CD14-positive monocyte (primary cell): ENCODE measurements around the gene GFRA4. TPM values are rescaled to one million over a fixed set of nuclear protein-coding genes. Genes with fewer than 3 reads are reported as not detected.

ENCODE experiments used
- DNase-seq, 3 donors: peaks; one replicate each; pipeline ENCODE4 v3.0.0-alpha.2; 2011 to 2022
- H2AFZ ChIP-seq: 2 replicates; pipeline ENCODE4 v1.6.0; 2012; ENCODE audit warnings: mild to moderate bottlenecking, low read depth, low read length, inconsistent platforms; ENCODE audit not compliant: insufficient read depth, poor library complexity, severe bottlenecking
- H3K27ac ChIP-seq, 2 donors: 1 replicate in 1 of 2; 2 replicates in 1 of 2; pipeline ENCODE4 v1.5.1; 2012 to 2013; ENCODE audit warnings: low read length in 2 of 2, control low read depth in 1 of 2, inconsistent platforms in 1 of 2, low read depth in 1 of 2, mild to moderate bottlenecking in 1 of 2
- H3K27me3 ChIP-seq, 2 donors: one replicate each; pipeline versions ENCODE4 v1.6.0 to v1.6.1; 2011 to 2013; ENCODE audit warnings: low read length in 2 of 2; ENCODE audit not compliant: control insufficient read depth in 2 of 2, insufficient read depth in 2 of 2
- H3K36me3 ChIP-seq, 2 donors: replicated peaks in 1 of 2; 1 replicate in 1 of 2; 2 replicates in 1 of 2; pipeline versions ENCODE4 v1.5.1 to v1.6.1; 2012 to 2013; ENCODE audit warnings: low read length in 2 of 2, control low read depth in 1 of 2, inconsistent platforms in 1 of 2, mild to moderate bottlenecking in 1 of 2; ENCODE audit not compliant: insufficient read depth in 2 of 2, control insufficient read depth in 1 of 2
- H3K4me1 ChIP-seq, 2 donors: 1 replicate in 1 of 2; 2 replicates in 1 of 2; pipeline versions ENCODE4 v1.5.1 to v1.6.1; 2012 to 2013; ENCODE audit warnings: low read length in 2 of 2, control low read depth in 1 of 2, inconsistent platforms in 1 of 2, mild to moderate bottlenecking in 1 of 2, moderate library complexity in 1 of 2; ENCODE audit not compliant: insufficient read depth in 2 of 2, control insufficient read depth in 1 of 2
- H3K4me2 ChIP-seq: replicated peaks from 2 replicates; pipeline ENCODE3; 2012; ENCODE audit warnings: low read length, moderate library complexity, mild to moderate bottlenecking; ENCODE audit not compliant: poor library complexity, severe bottlenecking; ENCODE audit errors: extremely low read depth
- H3K4me3 ChIP-seq, 3 experiments: fragments of 200-600 bp in 1 of 3; sonication (generic) in 1 of 3; replicated peaks in 1 of 3; 1 replicate in 2 of 3; 2 replicates in 1 of 3; pipeline ENCODE4 v1.5.1; 2011 to 2013; ENCODE audit warnings: low read length in 3 of 3, mild to moderate bottlenecking in 3 of 3, control low read depth in 2 of 3, low read depth in 2 of 3, inconsistent platforms in 1 of 3, moderate library complexity in 1 of 3
- H3K79me2 ChIP-seq: 2 replicates; pipeline ENCODE4 v1.6.0; 2012; ENCODE audit warnings: mild to moderate bottlenecking, control low read depth, inconsistent platforms, low read length, moderate library complexity; ENCODE audit not compliant: insufficient read depth
- H3K9ac ChIP-seq: 2 replicates; pipeline ENCODE4 v1.6.0; 2017; ENCODE audit warnings: low read length, mild to moderate bottlenecking; ENCODE audit not compliant: insufficient read depth, poor library complexity, severe bottlenecking
- H3K9me3 ChIP-seq, 2 donors: replicated peaks in 1 of 2; 1 replicate in 1 of 2; 2 replicates in 1 of 2; pipeline versions ENCODE4 v1.5.1 to v1.6.1; 2012 to 2013; ENCODE audit warnings: low read length in 2 of 2, control low read depth in 1 of 2; ENCODE audit not compliant: control insufficient read depth in 1 of 2, insufficient read depth in 1 of 2
- H4K20me1 ChIP-seq: 2 replicates; pipeline ENCODE4 v1.6.0; 2012; ENCODE audit warnings: mild to moderate bottlenecking, low read length, control low read depth, moderate library complexity; ENCODE audit not compliant: insufficient read depth
- H3K27ac Mint-ChIP-seq, 7 donors: one replicate each; pipeline ENCODE4 v1.8.0; 2020; ENCODE audit warnings: mild to moderate bottlenecking in 7 of 7, mixed read lengths in 7 of 7, moderate library complexity in 6 of 7, inconsistent platforms in 2 of 7
- H3K27me3 Mint-ChIP-seq, 3 donors: one replicate each; pipeline ENCODE4 v1.8.0; 2021 to 2022; ENCODE audit warnings: low read depth in 3 of 3, mild to moderate bottlenecking in 3 of 3, mixed read lengths in 3 of 3, moderate library complexity in 3 of 3, inconsistent platforms in 1 of 3
- H3K36me3 Mint-ChIP-seq, 2 donors: one replicate each; pipeline ENCODE4 v1.8.0; 2020; ENCODE audit warnings: mixed read lengths in 2 of 2, inconsistent platforms in 1 of 2, mild to moderate bottlenecking in 1 of 2
- H3K4me1 Mint-ChIP-seq: one replicate; pipeline ENCODE4 v1.8.0; 2020; ENCODE audit warnings: mild to moderate bottlenecking, mixed read lengths
- H3K4me3 Mint-ChIP-seq, 2 donors: one replicate each; pipeline ENCODE4 v1.8.0; 2020; ENCODE audit warnings: mild to moderate bottlenecking in 2 of 2, mixed read lengths in 2 of 2, moderate library complexity in 1 of 2
- H3K9me3 Mint-ChIP-seq, 7 donors: one replicate each; pipeline ENCODE4 v1.8.0; 2020 to 2022; ENCODE audit warnings: mixed read lengths in 7 of 7, mild to moderate bottlenecking in 6 of 7, moderate library complexity in 6 of 7, inconsistent platforms in 2 of 7
- WGBS: methylation state at CpG from one replicate; pipeline ENCODE4 v1.1.5; 2013; ENCODE audit warnings: missing lambda C conversion rate; ENCODE audit not compliant: insufficient coverage; 5-methylcytosine and 5-hydroxymethylcytosine counted together
- intact Hi-C, 2 donors: fragments of 100-400 bp; cut with micrococcal nuclease; formaldehyde crosslinking; loops; one replicate each; pipeline versions ENCODE4 v1.15.0 to v1.15.1; 2023
- polyA plus RNA-seq, 3 donors: library from polyadenylated mRNA; depleted of rRNA in 1 of 3; unstranded in 2 of 3; stranded (reverse) in 1 of 3; fragments of 300-500 nt in 2 of 3; fragments of >200 nt in 1 of 3; fragmentation: Illumina TruSeq in 2 of 3; gene quantifications; 1 replicate in 2 of 3; 2 replicates in 1 of 3; pipeline ENCODE4 v1.2.3, GENCODE V29; 2012 to 2021
- TF ChIP-seq, protein P1 (sequence below): fragments of 200-600 bp; IDR thresholded peaks from one replicate; pipeline ENCODE4 v1.8.0; 2022; ENCODE audit warnings: antibody characterized with exemption, mild to moderate bottlenecking

The GFRA4 gene
- polyA plus RNA-seq, 3 donors: not detected

DNA sequence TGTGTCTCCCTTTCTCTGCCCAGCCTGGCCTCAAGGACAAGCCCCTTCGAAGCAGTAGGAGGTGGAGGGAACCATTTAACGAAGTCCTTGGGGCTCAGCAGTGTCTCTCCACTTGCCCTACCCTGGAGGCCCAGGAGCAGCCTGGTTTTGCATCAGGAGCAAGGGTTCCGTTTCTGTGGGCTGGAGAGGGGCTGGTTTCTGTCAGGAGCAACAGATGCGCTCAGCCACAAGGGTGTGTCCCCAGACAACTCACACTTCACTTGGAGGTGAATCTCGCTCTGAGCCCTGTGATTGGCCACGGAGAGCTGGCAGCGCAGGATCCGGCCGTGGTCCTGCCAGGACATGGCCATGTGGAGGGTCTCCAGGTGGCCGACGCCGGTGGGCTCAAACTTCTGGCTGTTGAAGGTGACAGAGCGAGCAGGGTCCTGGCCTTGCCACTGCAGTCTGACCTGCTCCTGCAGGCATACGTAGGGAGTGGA lies 42.3 kb upstream of the GFRA4 start:
- intact Hi-C loops: no loop called here
- Mint-ChIP-seq H3K4me1 (peaks cover 10% of the 10 kb centered on the region), H3K27me3 (peaks cover 0 to 10% (median 2%) of the 10 kb centered on the region in 3 donors)

DNA sequence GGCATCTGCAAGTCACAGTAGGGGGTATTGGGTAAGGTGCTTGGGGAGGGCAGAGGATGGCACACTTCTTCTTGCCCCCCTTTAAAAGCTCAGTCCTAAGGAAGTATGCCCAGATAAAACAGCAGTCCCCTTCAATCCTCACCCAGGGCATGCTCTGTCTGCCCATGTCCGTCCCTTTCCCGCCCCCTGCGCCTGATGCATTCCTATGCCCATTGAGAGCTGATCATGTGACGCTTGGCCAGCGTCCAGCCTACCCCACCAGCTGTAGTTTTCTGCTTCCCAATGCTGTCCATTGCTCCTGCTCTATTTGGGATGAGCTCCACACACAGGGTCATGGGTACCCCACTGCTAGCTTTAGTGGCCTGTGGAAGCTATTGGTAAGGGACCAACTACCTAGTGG lies 40.9 kb upstream of the GFRA4 start:
- H3K9ac ChIP-seq: no peak overlapping the region
- peaks cover 0 to 8% (median 2%) of the 10 kb centered on the region in 3 donors for H3K27me3 Mint-ChIP-seq

More for the DNA sequence above, 42.3 kb upstream of the GFRA4 start:
- no peaks in the 10 kb centered on the region for H4K20me1 ChIP-seq
- peaks cover 6 to 12% of the 10 kb centered on the region in 2 donors for H3K4me1 ChIP-seq
- Mint-ChIP-seq H3K27ac (no peak overlapping the region), H3K9me3 (peaks cover 0 to 3% (median 0%) of the 10 kb centered on the region in 7 donors), H3K4me3 (no peak overlapping the region), H3K36me3 (peaks cover 3 to 17% of the 10 kb centered on the region in 2 donors)
- H3K9me3 ChIP-seq: no peaks in the 10 kb centered on the region
- TF ChIP-seq, protein P1, sequence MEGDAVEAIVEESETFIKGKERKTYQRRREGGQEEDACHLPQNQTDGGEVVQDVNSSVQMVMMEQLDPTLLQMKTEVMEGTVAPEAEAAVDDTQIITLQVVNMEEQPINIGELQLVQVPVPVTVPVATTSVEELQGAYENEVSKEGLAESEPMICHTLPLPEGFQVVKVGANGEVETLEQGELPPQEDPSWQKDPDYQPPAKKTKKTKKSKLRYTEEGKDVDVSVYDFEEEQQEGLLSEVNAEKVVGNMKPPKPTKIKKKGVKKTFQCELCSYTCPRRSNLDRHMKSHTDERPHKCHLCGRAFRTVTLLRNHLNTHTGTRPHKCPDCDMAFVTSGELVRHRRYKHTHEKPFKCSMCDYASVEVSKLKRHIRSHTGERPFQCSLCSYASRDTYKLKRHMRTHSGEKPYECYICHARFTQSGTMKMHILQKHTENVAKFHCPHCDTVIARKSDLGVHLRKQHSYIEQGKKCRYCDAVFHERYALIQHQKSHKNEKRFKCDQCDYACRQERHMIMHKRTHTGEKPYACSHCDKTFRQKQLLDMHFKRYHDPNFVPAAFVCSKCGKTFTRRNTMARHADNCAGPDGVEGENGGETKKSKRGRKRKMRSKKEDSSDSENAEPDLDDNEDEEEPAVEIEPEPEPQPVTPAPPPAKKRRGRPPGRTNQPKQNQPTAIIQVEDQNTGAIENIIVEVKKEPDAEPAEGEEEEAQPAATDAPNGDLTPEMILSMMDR: no peak
- H3K4me2 ChIP-seq: no peak overlapping the region
- DNase-seq: no peak
- H3K9ac ChIP-seq: no peak overlapping the region
- no peak overlapping the region for H3K4me3 ChIP-seq
- H3K27ac ChIP-seq: no peak overlapping the region
- 84% methylated on average over 12 of the region's 14 CpGs for WGBS
- peaks cover 2 to 32% of the 10 kb centered on the region in 2 donors for H3K36me3 ChIP-seq
- no peak overlapping the region for H2AFZ ChIP-seq
- no peaks in the 10 kb centered on the region for H3K79me2 ChIP-seq
- H3K27me3 ChIP-seq: no peaks in the 10 kb centered on the region

More for the DNA sequence above, 40.9 kb upstream of the GFRA4 start:
- Histone ChIP-seq H3K79me2 (no peaks in the 10 kb centered on the region), H3K27me3 (no peaks in the 10 kb centered on the region), H4K20me1 (no peaks in the 10 kb centered on the region), H3K4me2 (no peak overlapping the region), H3K27ac (no peak overlapping the region), H3K9me3 (no peaks in the 10 kb centered on the region), H3K36me3 (peaks cover 2 to 32% of the 10 kb centered on the region in 2 donors), H3K4me3 (no peak overlapping the region), H2AFZ (no peak overlapping the region), H3K4me1 (no peaks in the 10 kb centered on the region)
- DNase-seq: no peak
- peak overlapping the region in 1 of 7 donors; percentile 58 for H3K27ac Mint-ChIP-seq
- H3K36me3 Mint-ChIP-seq: peaks cover 3 to 17% of the 10 kb centered on the region in 2 donors
- TF ChIP-seq, protein P1: no peak
- 91% methylated on average over 5 of the region's 5 CpGs for WGBS
- H3K4me3 Mint-ChIP-seq: no peak overlapping the region
- intact Hi-C loops: no loop called here
- peaks cover 0 to 3% (median 0%) of the 10 kb centered on the region in 7 donors for H3K9me3 Mint-ChIP-seq
- H3K4me1 Mint-ChIP-seq: no peaks in the 10 kb centered on the region
